HG02981 (cell line): ENCODE results near the gene ZBTB24.
A peak's percentile ranks its signal among the peaks of the same experiment; 100 is the strongest.
"Not testable (repeated sequence)": the region's sequence is repeated elsewhere in the genome, so short reads cannot be mapped to it uniquely, and the experiment has no call there.

Experiments used
- ATAC-seq: cut with Tn5 transposase; IDR thresholded peaks from one replicate; pipeline ENCODE4 v1.9.1; 2021; ENCODE audit warnings: mild to moderate bottlenecking, moderate library complexity; ENCODE audit not compliant: unreplicated experiment

ZBTB24 gene

DNA sequence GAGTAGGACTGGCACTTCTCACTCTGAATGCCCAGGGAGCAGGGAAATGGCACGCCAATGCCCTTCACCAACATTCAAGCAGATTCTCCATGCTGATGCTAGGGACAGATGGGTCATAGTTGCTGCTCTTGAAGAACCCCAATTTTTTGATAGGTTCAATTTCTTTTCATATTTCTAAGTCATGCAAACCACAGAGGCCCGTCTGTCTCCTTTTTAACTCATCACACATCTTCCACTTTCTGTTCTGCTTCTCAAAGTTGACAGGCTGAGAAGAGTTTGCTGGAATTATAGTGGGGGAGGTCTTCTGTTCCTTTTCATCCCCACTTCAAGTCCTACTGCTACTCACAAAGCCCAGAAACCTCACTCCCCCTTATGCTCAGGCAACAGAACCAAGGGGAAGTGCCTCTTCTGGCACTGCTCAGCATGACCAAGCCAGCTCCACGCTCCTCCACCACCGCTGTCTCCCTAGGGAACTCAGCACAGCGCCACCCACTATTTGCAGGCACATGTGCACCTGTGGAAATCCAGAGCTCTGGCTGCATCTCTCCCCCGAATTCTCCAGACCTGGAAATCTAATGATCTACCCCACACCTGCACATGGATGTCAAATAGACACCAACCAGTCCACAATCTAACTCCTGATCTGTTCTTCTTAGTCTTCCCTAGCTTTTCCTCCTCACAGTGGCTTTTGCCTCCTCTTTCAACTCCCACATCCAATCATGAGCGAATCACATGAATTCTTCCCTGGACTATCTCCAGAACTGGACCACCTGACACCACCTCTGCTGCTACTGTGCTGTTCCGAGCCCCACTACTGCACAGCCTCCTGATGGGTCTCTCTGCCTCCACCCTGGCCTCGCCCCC is 10.7 kb downstream of the ZBTB24 start:
- peak; percentile 59 for ATAC-seq

GRCh38 chr6:109471105-109471810 is 11.8 kb downstream of the ZBTB24 start:
- no peak for ATAC-seq

DNA sequence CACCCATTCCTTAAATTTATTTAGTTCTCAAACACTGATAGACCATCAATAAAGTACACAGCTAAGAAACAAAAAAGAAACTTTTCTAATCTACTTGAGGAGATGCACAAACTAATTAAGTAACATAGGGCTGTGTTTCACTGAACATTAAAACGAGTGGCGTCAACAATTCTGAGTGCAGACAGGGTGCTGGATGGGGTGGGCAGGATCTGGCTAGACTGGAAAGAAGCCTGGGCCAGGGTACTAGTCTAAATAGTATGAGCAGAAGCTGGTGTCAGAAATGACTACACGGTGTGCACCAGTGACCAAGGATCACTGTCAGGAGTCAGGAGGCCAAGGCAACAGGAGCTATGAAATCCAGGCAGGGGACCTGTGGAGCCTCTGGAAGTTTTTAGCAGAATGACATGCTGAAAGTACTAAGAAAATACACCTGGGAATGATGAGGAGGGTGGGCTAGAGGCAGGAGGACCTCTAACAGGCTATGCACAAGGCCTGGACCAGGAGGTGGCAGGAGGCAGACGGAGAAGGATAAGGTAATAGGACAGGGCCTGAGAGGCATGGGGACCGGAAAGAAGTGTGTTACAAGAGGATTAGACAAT is 13.3 kb downstream of the ZBTB24 start:
- no peak for ATAC-seq

DNA sequence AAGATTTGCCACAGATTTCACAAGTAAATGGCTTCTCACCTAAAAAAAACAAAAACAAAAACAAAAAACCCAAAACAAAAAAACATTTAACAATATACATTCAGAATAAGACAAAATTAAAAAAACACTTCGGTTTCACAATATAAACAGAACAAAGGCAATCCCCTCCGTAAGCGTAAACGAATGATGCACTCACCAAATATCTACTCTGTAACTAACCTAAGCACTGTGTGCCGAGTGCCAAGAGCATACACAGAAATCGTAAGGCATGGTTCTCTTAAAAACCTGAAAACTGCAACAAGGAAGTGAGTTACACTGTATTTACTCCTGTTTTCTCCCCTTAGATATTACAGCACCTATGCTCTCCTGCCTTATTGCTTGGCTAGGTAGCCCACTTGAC is 15.3 kb downstream of the ZBTB24 start:
- ATAC-seq, result no peak

DNA sequence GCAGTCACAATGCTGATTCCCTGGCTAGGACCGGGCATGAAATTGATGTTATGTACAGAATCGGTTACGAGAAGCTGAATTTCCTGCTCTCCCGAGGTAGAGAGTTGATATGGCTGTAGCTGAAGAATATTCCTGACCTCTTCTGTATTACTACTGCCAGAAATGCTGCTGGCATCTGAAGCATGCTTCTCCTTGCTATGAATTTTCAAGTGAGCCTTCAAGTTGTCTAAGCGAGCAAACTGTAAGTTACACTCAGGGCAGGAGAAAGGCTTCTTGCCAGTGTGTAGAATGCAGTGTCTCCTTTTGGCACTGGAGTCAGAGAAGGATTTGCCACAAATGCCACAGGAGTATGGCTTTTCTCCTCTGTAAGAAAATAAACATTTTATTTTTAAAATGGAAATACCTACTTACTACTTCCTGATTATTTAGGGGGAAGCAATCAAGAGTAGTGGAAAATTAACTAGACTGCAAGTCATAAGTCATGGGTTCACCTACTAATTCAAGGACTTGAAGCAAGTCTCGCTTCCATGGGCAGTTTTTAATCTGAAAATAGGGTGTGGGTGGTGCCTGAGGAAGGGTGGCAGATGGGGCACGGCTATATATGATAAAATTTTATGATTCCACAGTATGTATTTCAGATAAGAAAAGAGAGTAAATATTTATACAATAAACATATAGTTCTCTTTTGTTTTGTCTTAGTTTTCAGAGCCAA is 16.7 kb downstream of the ZBTB24 start:
- no peak for ATAC-seq

DNA sequence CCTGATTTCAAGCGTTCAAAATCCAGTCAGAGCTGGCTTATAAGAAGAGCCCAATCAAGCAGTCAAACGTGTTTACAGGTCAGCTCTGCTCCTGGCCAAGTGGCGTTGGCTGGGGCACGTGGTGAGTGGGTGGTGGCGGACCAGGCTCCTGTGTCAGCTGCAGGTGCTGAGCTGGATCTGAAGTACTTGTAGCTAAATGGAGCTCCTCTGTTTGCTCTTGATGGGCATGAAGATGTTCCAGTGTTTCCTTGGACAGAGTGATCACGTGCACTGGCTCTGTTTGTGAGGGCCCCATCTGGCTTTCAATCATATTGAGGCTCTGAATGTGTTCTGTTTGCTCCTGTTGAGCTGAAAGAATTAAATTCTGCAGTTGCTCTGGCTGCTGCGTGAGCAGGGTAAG is 17.2 kb downstream of the ZBTB24 start:
- no peak for ATAC-seq

DNA sequence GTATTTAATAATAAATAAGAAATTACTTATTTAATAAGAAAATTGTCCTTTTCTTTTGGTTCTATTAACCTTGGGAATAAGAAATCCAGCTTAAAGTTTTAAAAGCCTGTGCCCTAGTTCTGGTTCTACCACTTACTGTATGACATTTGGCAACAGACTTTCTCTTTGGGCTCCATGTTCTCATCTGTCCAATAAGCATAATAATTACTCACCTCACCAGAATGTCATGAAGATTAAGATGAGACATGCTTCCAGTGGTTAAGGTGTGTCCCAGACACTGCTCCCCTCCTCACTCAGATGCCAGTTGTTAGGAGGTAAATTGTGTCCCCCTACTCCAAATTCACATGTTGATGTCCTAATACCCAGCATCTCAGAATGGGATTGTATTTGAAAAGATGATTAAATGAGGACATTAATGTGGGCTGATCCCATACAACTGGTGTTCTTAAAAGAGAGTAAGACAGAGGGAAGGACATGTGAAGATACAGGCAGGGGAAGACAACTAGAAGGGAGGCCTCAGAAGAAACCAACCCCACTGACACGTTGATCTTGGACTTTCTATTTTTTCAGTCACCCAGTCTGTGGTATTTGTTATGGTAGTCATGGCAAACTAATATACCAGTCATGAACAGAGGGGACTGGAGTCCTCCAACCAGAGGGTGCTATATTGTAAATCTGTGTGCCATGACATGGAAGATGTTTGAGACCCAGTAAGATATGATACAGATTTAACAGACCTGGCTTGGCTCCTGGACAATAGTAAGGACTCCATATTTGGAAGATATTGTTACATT is 21.1 kb downstream of the ZBTB24 start:
- ATAC-seq, result no peak

DNA sequence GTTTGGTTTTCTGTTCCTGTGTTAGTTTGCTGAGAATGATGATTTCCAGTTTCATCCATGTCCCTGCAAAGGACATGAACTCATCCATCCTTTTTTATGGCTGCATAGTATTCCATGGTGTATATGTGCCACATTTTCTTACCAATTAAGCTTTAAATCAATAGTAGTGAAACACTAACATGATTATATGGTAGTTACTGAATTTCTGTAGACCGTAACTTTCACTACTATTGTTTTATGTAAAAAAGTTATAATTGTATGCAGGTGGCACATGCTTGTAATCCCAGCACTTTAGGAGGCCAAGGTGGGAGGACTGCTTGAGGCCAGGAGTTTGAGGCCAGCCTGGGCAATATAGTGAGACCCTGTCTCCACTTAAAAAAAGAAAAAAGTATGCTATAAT is 21.8 kb downstream of the ZBTB24 start:
- not testable (repeated sequence) for ATAC-seq

DNA sequence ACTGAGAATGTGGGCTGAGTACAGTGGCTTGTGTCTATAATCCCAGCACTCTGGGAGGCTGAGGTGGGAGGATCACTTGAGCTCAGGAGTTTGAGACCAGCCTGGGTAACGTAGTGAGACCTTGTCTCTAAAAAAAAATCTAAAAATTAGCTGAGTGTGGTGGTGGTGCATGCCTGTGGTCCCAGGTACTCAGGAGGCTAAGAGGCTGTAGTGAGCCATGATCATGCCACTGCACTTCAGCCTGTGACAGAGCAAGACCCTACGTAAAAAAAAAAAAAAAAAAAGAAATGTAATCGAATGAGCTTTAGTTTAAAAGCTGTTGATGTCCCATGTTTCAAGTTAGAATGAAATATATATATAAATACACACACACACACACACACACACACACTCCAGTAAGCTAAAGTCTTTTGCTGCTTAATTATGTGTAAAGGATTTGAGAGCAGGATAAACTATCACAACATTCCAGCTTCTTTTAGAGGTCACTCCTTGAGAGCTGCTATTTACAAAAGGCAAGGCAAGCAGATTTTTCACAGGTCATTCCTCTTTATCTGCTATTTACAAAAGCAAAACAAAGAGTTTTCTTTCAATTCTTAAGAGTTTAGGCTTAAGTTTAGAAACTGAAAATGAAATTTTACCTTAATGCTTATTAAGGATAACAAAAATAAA is 22.7 kb downstream of the ZBTB24 start:
- ATAC-seq, result no peak

DNA sequence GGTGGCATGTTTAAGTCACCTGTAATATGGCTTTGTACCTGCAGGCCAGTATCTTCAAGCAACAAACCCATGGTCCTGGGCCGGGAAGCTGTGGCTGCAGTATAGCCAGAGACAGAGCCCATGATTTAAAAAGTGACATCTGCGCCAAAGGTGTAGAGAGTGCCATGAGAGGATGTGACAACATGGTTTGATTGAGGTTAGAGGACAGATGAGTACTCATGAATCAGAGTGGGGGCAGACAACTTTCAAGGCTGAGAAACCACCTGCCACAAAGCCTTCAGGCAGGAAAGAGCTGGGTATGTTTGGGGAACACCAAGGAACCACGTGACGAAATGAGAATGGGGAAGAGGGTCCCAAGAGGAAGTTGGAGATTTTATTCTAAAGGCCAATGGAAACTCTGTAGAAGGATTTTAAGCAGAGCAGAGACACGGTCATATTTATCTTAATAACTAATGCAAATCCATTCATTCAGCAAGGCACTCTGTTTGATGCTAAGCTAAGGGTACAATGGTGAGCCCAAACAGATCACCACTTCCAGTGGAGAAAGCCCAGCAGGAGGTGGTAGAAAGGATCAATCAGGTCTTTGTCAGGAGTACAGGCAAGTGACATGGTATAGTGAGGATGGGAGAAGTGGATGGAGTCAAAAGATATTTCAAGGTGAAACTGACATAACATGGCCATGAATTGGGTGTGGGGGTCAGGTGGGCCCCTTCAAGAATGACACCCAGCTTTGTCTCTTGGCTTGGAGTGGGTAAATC is 24.1 kb downstream of the ZBTB24 start:
- peak; percentile 37 for ATAC-seq

- ATAC-seq, result no peak
These were observed 25.4 kb downstream of the ZBTB24 start for GRCh38 chr6:109457562-109457996.

DNA sequence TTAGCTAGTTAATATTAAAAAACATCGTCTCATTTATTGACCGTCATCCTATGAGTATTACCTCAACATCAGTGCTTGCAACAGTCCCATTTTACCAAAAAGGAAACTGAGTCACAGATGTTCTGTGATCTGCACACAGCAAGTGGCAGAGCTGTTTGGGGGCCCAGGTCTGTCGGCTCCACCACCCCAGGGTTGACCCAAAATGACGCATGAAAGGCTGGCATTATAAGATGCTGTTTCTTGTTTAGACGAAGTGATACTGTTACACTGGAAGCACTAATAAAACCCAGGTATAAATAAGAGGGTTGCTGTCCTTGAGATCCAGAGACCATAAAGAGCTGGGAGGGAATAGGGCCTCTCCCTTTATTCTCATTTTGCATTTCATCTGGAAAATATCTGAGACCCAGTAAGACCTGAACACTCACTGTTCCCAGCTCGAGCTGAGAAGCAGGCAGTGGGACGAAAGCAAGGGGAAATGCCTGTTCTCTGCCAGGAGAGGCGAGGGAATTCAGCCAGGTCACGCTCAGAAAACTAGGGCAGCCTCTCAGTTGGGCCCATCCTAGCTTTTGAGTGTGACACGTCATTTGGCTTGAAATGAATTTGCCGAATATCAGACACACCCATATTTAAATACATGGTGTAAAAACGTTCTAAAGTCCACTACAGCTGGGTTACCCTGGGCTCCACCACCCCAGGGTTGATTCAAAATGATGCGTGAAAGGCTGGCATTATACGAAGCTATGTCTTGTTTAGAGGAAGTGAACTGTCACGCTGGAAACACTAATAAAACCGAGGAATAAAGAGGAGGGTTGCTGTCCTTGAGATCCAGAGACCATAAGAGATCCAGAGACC is 26.1 kb downstream of the ZBTB24 start:
- ATAC-seq, result no peak

- no peak for ATAC-seq
These were observed 26.9 kb downstream of the ZBTB24 start for GRCh38 chr6:109456111-109456583.

DNA sequence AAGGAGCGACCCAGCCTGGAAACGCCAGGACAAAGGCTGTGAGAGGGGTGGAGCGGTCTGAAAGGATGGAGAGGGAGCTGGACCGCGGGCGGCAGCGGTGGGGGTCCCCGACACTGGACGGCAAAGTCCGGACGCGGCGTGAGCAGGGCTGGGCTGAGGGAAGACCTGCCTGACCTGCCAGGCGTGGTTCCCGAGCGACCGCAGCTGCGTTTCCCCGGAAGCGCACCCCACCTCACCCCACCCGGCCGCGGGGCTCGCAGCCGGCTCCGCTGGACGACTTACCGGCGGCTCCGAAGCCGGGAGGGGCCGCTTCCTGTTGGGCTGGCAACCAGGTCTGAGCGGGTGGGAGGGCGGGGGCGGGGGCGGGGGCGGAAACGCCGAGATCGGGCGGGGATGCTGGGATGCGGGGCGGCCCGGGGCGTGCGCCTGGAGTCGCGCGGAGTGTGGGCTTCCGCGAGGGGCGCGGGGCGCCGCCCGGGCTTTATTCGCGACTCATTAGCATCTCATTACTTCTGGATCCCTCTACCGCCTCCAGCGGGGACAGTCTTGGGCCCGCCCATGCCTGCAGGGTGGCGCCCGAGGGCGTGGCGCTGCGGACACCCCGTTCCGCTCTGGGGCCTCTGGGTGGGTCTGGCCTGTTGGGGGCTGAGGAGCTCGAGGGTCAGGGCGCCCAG is 27.4 kb downstream of the ZBTB24 start, which contains the start of gene MICAL1:
MICAL1 (minus strand) TSS at position 336 of the 674 bp plus-strand sequence. CDS start 1,576 bp downstream, outside the sequence.
- ATAC-seq, result peak; percentile 67

DNA sequence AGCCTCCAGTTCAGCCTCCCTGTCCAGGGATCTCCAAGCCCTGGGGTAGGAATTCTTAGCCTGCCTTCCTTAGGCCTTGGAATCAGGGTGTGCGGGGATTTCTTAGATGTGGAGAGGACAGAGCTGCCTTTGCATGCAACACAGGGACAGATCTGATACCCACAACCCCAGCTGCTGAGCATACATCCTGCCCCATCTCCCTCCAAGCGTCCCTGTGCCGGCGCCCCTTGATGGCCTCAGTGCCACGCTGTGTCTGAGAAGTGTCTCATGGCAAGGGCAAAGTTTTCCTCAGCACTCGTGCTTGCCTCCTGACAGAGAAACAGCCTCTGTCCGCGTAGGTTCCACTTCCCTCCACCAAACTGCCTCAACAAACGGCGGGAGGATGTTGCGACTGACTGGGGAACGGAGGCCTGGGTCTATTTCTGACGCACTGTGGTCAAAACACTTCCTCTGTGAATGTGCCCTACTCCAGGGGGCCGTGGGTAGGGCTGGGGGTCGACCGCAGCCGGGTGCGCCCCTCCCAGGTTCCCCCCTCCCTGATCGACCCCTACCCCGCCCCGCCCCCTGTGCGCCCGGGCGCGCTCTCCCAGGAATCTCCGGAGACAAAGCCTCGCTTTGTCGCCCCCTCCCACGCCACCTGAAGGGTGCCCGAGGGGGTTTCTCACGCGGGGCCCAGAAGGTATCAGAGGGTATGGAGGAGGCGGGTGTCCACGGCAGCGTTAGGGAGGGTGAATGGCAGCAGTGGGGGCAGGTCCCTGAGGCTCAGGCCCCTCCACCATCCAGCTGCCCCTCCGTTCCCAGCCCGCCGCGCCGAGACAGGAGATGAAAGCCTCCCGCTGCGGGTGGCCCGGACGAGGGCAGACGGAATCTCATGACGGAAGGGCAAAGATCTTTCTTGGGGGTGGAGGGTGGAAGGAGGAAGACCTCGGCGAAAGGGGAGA is 28.3 kb downstream of the ZBTB24 start:
- peak; percentile 20 for ATAC-seq
